NOMO-1 treated with dmso at 0.1 percent for 144 hours (cell line): Measurements from ENCODE around the gene SPSB1.

Experiments
- DNase-seq: peaks from one replicate; lab custom pipeline; 2025; ENCODE audit not compliant: unreplicated experiment; lab: John Stamatoyannopoulos, UW

SPSB1 gene

GRCh38 chr1:9292361-9293240 lies at the start of gene SPSB1:
SPSB1 (plus strand) TSS chr1:9292894; CDS start chr1:9355892, 62,998 bp downstream.
- peak; percentile 37 for DNase-seq

DNA sequence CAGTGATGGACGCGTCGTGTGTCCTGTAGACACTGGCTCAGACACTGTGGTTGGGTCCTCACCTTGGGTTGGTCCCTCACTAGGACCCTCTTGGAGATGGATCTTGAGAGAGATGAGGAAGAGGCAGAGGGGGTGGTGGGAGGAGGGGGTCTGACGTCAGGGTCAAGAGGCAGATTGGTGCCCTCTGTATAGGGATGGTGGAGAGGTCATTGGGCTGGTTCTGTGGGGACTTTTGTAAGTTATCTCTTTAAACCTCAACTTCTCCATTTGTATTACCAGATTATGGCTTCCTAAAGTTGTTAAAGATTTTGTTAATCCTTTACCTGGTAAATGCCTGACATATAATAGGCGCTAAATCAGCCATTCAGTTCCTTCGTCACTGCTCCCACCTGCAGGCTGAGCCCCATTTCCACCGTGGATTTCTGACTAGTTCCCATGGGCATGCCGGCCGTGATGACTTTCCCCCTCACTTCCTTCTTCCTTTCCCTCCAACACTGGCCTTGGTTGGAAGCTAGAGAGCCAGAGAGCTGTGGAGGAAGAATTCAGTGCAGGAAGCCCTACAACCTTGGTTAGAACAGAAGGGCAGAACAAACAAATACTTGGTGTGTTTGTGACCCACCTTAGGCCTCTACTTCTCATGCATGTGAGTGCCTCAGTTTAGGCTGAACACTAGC lies 49.5 kb upstream of the SPSB1 start:
- DNase-seq, result no peak

- no peak for DNase-seq
Observed at GRCh38 chr1:9244501-9245229, 48.0 kb upstream of the SPSB1 start.

GRCh38 chr1:9245230-9245619 lies 47.5 kb upstream of the SPSB1 start:
- DNase-seq, result no peak

DNA sequence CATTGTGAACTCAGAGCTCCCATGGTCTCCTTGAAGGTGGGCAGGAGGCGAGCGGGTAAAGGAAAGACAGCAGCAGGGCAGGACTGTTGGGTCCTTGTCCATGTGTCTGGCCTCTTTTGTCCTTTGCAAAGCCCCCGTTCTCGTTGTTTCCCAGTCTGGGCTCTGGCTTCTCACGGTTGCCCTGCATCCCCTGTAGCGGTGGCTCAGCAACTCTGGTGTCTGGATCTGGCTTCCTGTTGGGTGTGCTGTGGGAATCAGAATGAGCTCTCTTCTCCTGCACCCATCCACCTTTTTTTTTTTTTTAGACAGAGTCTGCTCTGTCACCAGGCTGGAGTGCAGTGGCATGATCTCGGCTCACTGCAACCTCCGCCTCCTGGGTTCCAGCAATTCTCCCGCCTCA lies 47.0 kb upstream of the SPSB1 start:
- DNase-seq, result no peak

- DNase-seq, result no peak
Observed at GRCh38 chr1:9246215-9246614, 46.5 kb upstream of the SPSB1 start.

GRCh38 chr1:9246841-9247785 lies 45.6 kb upstream of the SPSB1 start:
- no peak for DNase-seq

DNA sequence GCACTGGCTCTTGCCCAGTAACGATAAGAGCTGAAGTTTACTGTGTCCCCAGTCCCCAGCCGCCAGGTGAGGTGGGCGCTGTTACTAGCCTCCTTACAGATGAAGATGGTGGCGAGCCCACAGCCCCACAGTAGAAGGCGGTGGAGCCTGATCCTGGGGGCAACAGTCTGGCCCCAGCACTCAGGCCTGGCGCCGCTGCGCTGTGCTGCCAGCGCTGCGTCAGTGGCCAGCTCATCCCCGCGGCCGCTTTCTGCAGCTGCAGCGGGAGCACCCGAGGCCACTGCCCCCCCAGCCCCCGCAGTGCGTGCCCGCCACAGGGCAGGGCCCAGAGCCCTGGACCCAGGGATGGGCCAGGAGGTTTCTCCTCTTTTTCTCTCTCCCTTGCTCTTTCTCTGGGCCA lies 44.8 kb upstream of the SPSB1 start:
- DNase-seq, result no peak

- DNase-seq, result no peak
Observed at GRCh38 chr1:9248341-9249262, 44.1 kb upstream of the SPSB1 start.

DNA sequence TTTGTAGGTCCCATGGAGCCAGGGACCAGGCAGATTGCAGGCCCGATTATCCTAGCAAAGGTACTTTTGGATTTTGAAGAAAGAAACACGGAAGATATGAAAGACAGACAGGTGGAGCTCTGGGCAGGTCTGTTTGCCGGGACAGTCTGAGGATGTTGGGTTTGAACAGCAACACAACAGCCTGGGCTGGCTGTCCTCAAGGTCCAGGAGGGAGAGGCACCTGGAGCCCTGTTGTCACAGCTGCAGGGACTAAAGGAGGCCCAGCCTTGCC lies 43.5 kb upstream of the SPSB1 start:
- DNase-seq, result no peak

DNA sequence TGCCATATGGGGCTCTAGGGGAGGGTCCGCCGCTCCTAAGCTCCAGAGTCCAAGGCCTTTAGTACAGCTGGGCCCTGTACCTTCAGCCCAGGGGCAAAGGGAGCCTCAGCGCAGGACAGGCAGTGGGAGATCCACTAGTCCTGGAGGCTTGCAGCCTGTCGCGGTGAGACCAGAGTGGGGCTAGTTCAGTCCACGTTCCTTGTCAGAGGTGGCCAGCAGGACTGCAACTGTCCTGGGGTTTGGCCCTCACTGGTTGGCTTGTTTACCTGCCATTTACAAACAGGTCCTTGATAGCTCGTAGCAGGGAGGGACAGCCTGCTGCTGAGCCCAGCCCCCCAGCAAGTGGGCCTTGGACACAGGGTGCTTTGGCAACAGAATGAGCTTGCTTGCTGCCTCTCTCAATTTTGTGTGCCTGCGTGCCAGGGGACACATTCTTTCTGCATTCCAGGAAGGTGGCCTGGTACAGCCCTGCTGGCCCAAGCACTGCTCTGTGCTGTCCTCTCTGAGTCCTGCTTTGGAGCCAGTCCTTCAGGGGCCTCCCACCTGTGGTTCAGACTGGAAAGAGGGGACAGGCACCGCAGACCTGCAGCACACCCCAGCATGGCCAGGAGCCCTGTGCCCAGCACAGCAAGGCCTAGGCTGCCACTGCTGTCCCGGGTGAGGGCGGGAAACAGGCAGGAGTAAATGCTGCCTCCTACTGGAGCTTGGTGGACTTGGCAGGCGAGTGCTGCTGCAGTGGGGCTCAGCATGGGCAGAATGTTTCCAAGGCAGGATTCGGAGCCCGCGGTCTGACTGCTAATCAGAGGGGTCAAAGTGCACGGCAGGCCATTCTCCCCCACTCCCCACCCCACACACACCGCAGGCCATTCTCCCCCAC lies 42.9 kb upstream of the SPSB1 start:
- no peak for DNase-seq

DNA sequence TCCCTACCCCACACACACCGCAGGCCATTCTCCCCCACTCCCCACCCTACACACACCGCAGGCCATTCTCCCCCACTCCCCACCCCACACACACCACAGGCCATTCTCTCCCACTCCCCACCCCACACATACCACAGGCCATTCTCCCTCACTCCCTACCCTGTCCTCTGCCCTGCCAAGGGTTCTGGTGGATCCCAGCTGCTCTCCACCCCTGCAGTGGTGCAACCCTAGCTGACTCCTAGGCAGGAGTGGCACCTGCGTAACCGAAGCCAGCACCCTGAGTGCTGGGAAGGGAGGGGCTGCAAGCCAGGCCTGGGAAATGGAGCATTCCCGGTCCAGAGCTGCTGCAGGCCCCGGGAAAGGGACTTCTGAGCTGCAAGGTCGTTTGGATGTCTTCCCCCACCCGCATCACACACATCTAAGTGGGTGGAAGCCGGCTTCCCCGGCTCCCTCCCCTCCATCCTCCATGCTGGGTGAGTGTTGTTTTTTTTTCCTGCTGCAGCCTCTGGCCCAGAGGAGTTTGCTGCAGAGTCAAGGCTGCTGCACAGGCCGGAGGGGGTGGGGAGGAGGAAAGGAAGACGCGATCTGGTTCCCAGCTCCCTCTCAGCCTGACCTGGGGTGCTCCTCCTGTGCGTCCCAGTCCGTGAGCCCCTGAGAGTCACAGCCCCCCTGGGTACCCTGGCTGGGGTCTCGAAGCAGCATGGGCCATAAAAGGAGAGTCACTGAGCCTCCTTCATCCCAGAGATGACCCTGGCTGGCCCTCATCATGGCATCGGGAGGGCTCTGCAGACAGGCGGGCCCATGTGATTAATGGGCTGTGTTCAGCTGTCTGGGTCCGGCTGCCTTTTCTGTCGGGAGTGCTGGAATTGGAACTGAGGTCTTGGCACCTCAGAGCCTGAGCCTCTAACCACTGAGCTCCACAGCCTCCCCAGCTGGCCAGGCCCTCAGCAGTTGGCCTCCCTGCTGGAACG lies 42.0 kb upstream of the SPSB1 start:
- DNase-seq, result no peak

- no peak for DNase-seq
Observed at GRCh38 chr1:9251501-9251900, 41.2 kb upstream of the SPSB1 start.

DNA sequence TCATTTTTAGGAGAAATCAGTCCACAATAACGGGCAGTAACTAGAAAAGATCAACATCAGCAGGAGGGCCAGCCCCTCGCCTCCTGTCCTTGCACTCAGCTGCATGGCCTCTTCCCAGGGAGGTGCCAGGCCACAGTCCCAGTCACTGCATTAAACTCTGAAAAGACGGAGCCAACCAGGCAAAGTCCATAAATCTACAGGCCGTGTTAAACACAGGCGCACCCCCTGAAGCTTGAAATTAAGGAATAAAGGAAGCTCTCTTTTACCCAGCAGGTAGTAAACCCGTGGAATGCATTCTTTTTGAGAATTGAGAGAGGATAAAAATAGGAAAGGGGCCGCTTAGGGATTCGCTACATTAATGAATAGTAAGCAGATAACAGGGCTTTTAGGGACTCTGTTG lies 39.7 kb upstream of the SPSB1 start:
- DNase-seq, result no peak

- DNase-seq, result no peak
Observed at GRCh38 chr1:9253453-9254105, 39.1 kb upstream of the SPSB1 start.

- DNase-seq, result no peak
Observed at GRCh38 chr1:9256332-9256731, 36.4 kb upstream of the SPSB1 start.

DNA sequence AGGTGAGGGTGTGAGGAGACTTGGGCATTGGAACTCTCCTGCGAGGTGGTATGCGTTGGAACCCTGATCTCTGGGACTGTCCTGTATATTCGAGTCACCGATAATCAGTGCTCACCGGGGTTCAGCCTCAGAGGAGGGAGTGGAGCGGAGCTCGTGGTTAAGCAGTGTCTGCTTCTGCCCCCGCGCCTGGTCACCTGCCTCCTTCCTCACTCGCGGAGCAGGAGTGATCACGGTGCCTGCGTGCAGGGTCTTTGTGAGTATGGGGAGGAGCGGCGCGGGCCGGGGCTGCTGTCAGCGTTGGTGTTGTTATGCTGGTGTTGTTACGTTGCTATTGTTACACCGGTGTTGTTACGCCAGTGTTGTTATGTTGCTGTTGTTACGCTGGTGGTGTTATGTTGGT lies 34.8 kb upstream of the SPSB1 start:
- no peak for DNase-seq
